ENCODE data around the gene C18orf63.

The C18orf63 gene

DNA sequence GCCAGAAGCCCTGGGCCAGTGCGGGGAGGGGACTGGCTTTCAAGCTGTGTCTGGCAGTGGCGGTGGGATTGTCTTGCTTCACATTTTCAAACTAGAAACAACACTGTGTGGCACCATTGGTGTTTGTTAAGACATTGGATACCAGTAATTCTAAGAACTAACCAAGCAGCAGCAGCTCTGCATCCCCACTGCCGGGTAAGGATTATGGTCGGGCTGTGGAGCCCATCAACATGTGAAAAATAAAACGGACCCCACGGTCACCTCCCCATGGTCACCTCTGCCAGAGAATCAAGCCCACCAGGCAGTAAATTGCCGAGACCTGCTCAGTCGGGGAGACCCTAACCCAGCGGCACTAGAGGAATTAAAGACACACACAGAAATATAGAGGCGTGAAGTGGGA is 65.3 kb downstream of the C18orf63 start:
- no peaks in the 10 kb centered on the region for H3K27me3 ChIP-seq (ENCODE audit: control insufficient read depth, insufficient read depth, low read length)
- peaks cover 32% of the 10 kb centered on the region for H3K9me3 ChIP-seq (ENCODE audit: control insufficient read depth, insufficient read depth, low read depth, low read length)
- no peaks in the 10 kb centered on the region for H3K36me3 ChIP-seq (ENCODE audit: control insufficient read depth, insufficient read depth, low read length)
- H3K4me3 ChIP-seq (ENCODE audit: low read depth, low read length) = no peak overlapping the region
- no peak overlapping the region for H3K9ac ChIP-seq (ENCODE audit: low read length)
- H3K4me1 ChIP-seq (ENCODE audit: control insufficient read depth, insufficient read depth, low read length) = peaks cover 4% of the 10 kb centered on the region; the same call in 1 of the 2 replicates
- no peak overlapping the region for H3K27ac ChIP-seq (ENCODE audit: low read depth, low read length)

DNA sequence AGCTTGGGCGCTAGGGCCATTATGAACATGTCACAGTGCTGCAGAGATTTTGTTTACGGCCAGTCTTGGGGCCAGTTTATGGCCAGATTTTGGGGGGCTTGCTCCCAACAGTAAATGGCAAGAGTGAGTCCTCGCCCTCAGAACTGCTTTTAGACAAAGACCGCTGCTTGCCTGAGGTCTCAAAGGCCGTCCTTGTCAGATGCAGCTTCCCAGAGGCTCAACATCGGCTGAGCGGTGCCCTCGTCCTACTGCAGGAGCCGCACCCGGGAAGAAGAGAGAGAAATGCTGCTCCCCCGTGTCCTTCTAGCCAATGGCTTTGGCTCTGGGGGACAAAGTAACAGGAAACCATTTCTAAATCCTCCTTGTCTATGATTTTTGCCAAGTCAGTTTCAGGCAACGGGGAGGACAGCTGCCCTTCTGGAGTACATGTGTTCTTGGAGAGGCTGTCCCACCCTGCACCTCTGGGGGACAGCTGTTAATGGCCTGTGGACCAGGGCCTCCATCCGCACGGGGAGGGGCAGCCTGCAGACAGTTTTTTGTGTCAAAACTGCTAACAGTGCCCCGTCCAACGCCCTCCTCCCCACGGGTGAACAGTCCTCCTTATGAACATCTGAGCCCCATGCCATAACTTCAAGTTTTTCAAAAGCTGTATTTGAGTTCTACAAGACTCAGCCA is 66.1 kb downstream of the C18orf63 start:
- Histone ChIP-seq H3K36me3 (ENCODE audit: control insufficient read depth, insufficient read depth, low read length) (no peaks in the 10 kb centered on the region), H3K9me3 (ENCODE audit: control insufficient read depth, insufficient read depth, low read depth, low read length) (peaks cover 32% of the 10 kb centered on the region), H3K4me1 (ENCODE audit: control insufficient read depth, insufficient read depth, low read length) (peaks cover 4% of the 10 kb centered on the region; the same call in 1 of the 2 replicates), H3K27me3 (ENCODE audit: control insufficient read depth, insufficient read depth, low read length) (no peaks in the 10 kb centered on the region), H3K4me3 (ENCODE audit: low read depth, low read length) (no peak overlapping the region), H3K27ac (ENCODE audit: low read depth, low read length) (no peak overlapping the region), H3K9ac (ENCODE audit: low read length) (no peak overlapping the region)

DNA sequence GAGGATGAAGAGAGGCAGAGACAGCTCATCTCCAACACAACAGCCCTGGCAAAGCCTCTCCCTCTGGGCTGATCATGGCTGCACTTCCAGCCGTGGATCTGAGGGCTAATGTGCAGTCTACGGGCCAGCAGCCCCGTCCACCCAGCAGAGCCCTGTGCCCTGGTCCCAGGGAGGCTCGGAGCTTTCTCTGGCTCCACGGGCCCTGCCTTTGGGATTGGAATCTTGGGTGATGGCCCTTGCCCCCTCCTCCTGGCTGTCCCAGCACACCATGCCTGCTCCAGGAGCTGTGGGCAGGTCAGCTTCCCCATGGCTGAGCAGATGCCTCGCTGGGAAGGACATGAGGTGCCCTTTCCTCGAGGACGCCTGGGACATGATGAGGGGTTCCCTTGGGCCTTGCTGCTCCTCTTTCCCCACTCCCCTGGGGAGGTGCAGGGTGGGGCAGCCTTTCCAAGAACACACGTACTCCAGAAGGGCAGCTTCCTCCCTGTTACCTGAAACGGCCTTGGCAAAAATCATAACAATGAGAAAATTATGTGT is 66.9 kb downstream of the C18orf63 start:
- Histone ChIP-seq H3K9me3 (ENCODE audit: control insufficient read depth, insufficient read depth, low read depth, low read length) (peaks cover 32% of the 10 kb centered on the region), H3K36me3 (ENCODE audit: control insufficient read depth, insufficient read depth, low read length) (no peaks in the 10 kb centered on the region), H3K27me3 (ENCODE audit: control insufficient read depth, insufficient read depth, low read length) (no peaks in the 10 kb centered on the region)

GRCh38 chr18:74387383-74387782 is 71.7 kb downstream of the C18orf63 start:
- Histone ChIP-seq H3K36me3 (ENCODE audit: control insufficient read depth, insufficient read depth, low read length) (no peaks in the 10 kb centered on the region), H3K27ac (ENCODE audit: low read depth, low read length) (no peak overlapping the region), H3K9ac (ENCODE audit: low read length) (no peak overlapping the region), H3K4me1 (ENCODE audit: control insufficient read depth, insufficient read depth, low read length) (peaks cover 4% of the 10 kb centered on the region; the same call in 1 of the 2 replicates), H3K4me3 (ENCODE audit: low read depth, low read length) (no peak overlapping the region), H3K9me3 (ENCODE audit: control insufficient read depth, insufficient read depth, low read depth, low read length) (peaks cover 4% of the 10 kb centered on the region), H3K27me3 (ENCODE audit: control insufficient read depth, insufficient read depth, low read length) (no peaks in the 10 kb centered on the region)

More for the DNA sequence above, 66.9 kb downstream of the C18orf63 start:
- no peak overlapping the region for H3K27ac ChIP-seq (ENCODE audit: low read depth, low read length)
- peaks cover 4% of the 10 kb centered on the region; the same call in 1 of the 2 replicates for H3K4me1 ChIP-seq (ENCODE audit: control insufficient read depth, insufficient read depth, low read length)
- H3K4me3 ChIP-seq (ENCODE audit: low read depth, low read length) = no peak overlapping the region
- no peak overlapping the region for H3K9ac ChIP-seq (ENCODE audit: low read length)

DNA sequence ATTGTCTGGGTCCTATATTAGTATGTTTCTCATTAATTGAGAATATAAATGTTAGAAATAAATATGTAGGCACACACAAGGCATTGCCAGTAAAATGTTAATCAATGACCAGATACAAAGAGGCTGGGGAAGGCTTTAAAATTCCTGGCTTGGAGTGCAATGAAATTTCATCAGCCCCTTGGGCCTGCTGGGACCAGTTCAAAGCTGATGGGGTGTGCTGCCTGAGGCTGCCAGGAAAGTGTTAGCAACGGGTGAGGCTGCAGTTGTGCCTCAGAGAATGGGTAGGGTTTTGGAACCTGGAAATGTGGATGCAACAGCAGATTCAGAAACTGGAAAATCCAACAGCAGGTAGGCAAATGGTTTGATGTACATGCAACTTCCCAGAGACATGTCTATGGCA is 72.6 kb downstream of the C18orf63 start:
- Histone ChIP-seq H3K27me3 (ENCODE audit: control insufficient read depth, insufficient read depth, low read length) (no peaks in the 10 kb centered on the region), H3K9me3 (ENCODE audit: control insufficient read depth, insufficient read depth, low read depth, low read length) (no peaks in the 10 kb centered on the region), H3K27ac (ENCODE audit: low read depth, low read length) (no peak overlapping the region), H3K4me3 (ENCODE audit: low read depth, low read length) (no peak overlapping the region), H3K36me3 (ENCODE audit: control insufficient read depth, insufficient read depth, low read length) (no peaks in the 10 kb centered on the region), H3K4me1 (ENCODE audit: control insufficient read depth, insufficient read depth, low read length) (peaks cover 4% of the 10 kb centered on the region; the same call in 1 of the 2 replicates), H3K9ac (ENCODE audit: low read length) (no peak overlapping the region)

- H3K36me3 ChIP-seq (ENCODE audit: control insufficient read depth, insufficient read depth, low read length) = no peaks in the 10 kb centered on the region
- H3K27me3 ChIP-seq (ENCODE audit: control insufficient read depth, insufficient read depth, low read length) = no peaks in the 10 kb centered on the region
- no peak overlapping the region for H3K9ac ChIP-seq (ENCODE audit: low read length)
- no peaks in the 10 kb centered on the region for H3K9me3 ChIP-seq (ENCODE audit: control insufficient read depth, insufficient read depth, low read depth, low read length)
- H3K27ac ChIP-seq (ENCODE audit: low read depth, low read length) = no peak overlapping the region
- no peak overlapping the region for H3K4me3 ChIP-seq (ENCODE audit: low read depth, low read length)
- H3K4me1 ChIP-seq (ENCODE audit: control insufficient read depth, insufficient read depth, low read length) = no peaks in the 10 kb centered on the region
These were observed 73.7 kb downstream of the C18orf63 start for GRCh38 chr18:74389171-74389927.

- Histone ChIP-seq H3K27me3 (ENCODE audit: control insufficient read depth, insufficient read depth, low read length) (no peaks in the 10 kb centered on the region), H3K27ac (ENCODE audit: low read depth, low read length) (no peak overlapping the region), H3K9ac (ENCODE audit: low read length) (no peak overlapping the region), H3K9me3 (ENCODE audit: control insufficient read depth, insufficient read depth, low read depth, low read length) (no peaks in the 10 kb centered on the region), H3K4me3 (ENCODE audit: low read depth, low read length) (no peak overlapping the region), H3K36me3 (ENCODE audit: control insufficient read depth, insufficient read depth, low read length) (no peaks in the 10 kb centered on the region), H3K4me1 (ENCODE audit: control insufficient read depth, insufficient read depth, low read length) (no peaks in the 10 kb centered on the region)
These were observed 74.4 kb downstream of the C18orf63 start for GRCh38 chr18:74389991-74390390.

DNA sequence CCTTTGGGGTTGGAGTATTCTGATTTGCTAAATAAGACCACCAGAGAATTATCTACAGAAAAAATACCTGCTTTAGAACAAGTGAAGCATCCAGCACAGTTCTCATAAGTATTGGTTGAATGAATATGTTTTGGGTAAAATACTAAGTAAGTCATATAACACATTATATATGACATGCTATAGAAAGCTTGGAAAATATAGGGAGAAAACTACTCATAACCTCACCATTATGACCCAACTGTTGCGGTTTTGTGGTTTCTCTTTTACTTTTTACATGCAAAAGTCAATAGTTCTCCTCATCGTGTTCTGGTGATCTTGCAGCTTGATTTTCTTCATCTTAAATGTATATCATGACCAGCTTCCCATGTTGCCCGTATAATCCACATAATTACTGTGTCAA is 75.3 kb downstream of the C18orf63 start:
- H3K36me3 ChIP-seq (ENCODE audit: control insufficient read depth, insufficient read depth, low read length) = no peaks in the 10 kb centered on the region
- H3K27me3 ChIP-seq (ENCODE audit: control insufficient read depth, insufficient read depth, low read length) = no peaks in the 10 kb centered on the region
- H3K27ac ChIP-seq (ENCODE audit: low read depth, low read length) = no peak overlapping the region

DNA sequence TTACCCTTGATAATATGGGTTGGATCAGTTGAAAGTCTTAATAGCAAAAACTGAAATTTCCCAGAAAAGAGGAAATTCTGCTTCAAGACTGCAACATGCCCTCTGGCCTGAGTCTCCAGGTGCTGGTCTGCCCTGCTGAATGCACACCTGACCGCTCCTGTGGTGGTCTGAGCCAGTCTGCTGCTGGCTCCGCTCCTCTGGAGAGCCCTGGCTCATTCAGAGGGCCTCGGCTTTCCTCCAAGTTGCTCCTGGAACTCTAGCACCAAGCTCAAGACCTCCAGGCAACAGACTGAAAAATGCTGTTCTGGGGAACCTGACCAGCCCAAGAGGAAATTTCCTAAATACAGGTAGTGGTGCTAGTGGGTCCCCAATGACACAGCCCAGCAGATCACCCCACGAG is 76.7 kb downstream of the C18orf63 start:
- H3K27me3 ChIP-seq (ENCODE audit: control insufficient read depth, insufficient read depth, low read length) = no peaks in the 10 kb centered on the region
- H3K9me3 ChIP-seq (ENCODE audit: control insufficient read depth, insufficient read depth, low read depth, low read length) = no peaks in the 10 kb centered on the region
- H3K4me3 ChIP-seq (ENCODE audit: low read depth, low read length) = no peak overlapping the region
- H3K27ac ChIP-seq (ENCODE audit: low read depth, low read length) = no peak overlapping the region
- H3K36me3 ChIP-seq (ENCODE audit: control insufficient read depth, insufficient read depth, low read length) = no peaks in the 10 kb centered on the region
- no peaks in the 10 kb centered on the region for H3K4me1 ChIP-seq (ENCODE audit: control insufficient read depth, insufficient read depth, low read length)
- no peak overlapping the region for H3K9ac ChIP-seq (ENCODE audit: low read length)

More for the DNA sequence above, 75.3 kb downstream of the C18orf63 start:
- Histone ChIP-seq H3K4me3 (ENCODE audit: low read depth, low read length) (no peak overlapping the region), H3K9ac (ENCODE audit: low read length) (no peak overlapping the region), H3K9me3 (ENCODE audit: control insufficient read depth, insufficient read depth, low read depth, low read length) (no peaks in the 10 kb centered on the region), H3K4me1 (ENCODE audit: control insufficient read depth, insufficient read depth, low read length) (no peaks in the 10 kb centered on the region)

DNA sequence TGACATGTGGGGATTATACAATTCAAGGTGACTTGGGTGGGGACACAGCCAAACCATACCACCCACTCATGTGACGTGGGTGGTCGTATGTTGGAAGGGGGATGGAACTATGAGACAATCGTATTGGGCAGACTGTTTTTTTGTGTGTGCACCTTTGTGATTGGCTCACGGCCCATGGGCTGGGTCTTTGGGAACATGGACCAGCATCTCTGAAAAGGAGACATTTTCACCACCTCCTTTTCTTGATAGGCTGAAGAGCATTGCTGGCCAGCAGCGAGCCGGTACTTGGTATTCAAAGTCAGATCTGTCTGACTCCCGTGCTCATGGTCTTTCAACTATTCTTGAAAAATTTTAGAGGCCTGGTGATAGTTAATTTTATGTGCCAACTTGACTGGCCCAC is 79.4 kb downstream of the C18orf63 start:
- no peak overlapping the region for H3K9ac ChIP-seq (ENCODE audit: low read length)
- H3K27ac ChIP-seq (ENCODE audit: low read depth, low read length) = no peak overlapping the region
- H3K27me3 ChIP-seq (ENCODE audit: control insufficient read depth, insufficient read depth, low read length) = no peaks in the 10 kb centered on the region

GRCh38 chr18:74395648-74396154 is 80.1 kb downstream of the C18orf63 start:
- Histone ChIP-seq H3K27ac (ENCODE audit: low read depth, low read length) (no peak overlapping the region), H3K4me3 (ENCODE audit: low read depth, low read length) (no peak overlapping the region), H3K9ac (ENCODE audit: low read length) (no peak overlapping the region), H3K36me3 (ENCODE audit: control insufficient read depth, insufficient read depth, low read length) (no peaks in the 10 kb centered on the region), H3K27me3 (ENCODE audit: control insufficient read depth, insufficient read depth, low read length) (no peaks in the 10 kb centered on the region), H3K9me3 (ENCODE audit: control insufficient read depth, insufficient read depth, low read depth, low read length) (no peaks in the 10 kb centered on the region), H3K4me1 (ENCODE audit: control insufficient read depth, insufficient read depth, low read length) (no peaks in the 10 kb centered on the region)

More for the DNA sequence above, 79.4 kb downstream of the C18orf63 start:
- H3K36me3 ChIP-seq (ENCODE audit: control insufficient read depth, insufficient read depth, low read length) = no peaks in the 10 kb centered on the region
- H3K9me3 ChIP-seq (ENCODE audit: control insufficient read depth, insufficient read depth, low read depth, low read length) = no peaks in the 10 kb centered on the region
- H3K4me1 ChIP-seq (ENCODE audit: control insufficient read depth, insufficient read depth, low read length) = no peaks in the 10 kb centered on the region
- H3K4me3 ChIP-seq (ENCODE audit: low read depth, low read length) = no peak overlapping the region

All from HUES6 (cell line).